ENCODE data around the gene CAMTA1.

Gene CAMTA1

DNA sequence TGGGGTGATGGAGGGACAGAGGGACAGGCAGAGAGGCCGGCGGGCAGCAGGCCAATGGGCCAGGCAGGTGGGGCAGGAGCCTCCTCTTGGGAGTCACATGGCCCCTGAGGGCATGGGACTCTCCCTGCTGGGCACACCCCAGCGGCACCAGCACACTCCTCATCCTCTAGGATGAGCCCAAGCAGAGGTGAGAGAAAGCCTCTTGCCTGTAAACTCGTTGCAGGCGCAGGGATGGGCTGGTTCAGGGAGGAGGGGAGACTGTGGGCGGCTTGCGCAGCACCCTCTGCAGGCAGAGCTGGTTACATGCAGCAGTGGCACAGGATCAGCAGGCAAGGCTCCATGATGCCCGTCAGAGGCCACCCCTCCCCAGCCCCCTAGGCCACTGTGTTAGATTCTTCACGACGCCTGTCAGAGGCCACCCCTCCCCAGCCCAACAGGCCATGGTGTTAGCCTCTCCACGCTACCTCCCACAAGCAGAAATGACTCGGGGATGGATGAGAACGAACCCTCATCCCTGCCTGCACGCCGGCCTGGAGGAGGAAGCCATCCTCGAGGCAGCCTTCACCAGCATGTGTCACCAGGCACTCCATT is 776.2 kb downstream of the CAMTA1 start:
- H3K4me3 ChIP-seq (ENCODE audit: low read depth, low read length) = no peak overlapping the region
- no peak for DNase-seq (ENCODE audit: low read depth)
- peak; percentile 55 for TF ChIP-seq CTCF (IDR thresholded peaks at IDR 0.05; ENCODE audit: low read depth, low read length, missing control alignments)

DNA sequence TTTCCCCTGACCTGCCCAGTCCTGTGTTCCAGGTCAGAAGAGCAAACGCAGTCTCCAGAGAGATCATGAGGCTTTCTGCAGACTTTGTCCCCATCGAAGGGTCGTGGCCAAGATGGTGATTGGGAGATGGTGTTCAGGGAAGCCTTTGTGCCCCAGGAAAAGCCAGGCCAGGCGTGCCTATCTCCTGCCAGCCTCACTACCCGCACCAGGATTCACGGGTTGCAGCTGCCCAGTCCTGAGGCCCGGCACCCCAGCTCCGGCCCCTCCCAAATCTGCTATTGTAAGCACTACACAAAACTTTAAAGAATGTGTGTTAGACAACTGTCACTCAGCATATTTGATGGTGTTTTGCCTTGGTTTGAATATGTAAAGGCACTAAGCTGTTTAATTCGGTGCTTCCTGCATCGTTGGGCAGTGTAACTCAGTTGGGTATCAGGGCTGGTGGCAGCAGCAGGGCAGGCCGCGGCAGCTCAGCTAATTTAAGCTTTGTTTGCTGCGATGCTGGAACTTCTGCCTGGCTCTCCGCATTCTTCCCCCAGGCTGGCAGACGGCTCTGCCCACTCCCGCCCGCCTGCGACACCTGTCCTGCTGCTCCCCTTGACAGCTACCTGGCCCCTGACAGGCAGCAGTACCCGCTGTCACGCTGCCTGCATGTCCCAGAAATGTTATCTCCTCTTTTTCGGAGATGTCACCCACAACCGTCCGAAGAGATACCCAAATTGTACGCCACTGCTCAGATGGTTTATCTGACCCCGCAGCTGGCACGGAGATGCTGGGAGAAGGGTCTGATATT is 776.9 kb downstream of the CAMTA1 start:
- no peak for TF ChIP-seq CTCF (IDR thresholded peaks at IDR 0.05; ENCODE audit: low read depth, low read length, missing control alignments)
- no peak for DNase-seq (ENCODE audit: low read depth)
- no peak overlapping the region for H3K4me3 ChIP-seq (ENCODE audit: low read depth, low read length)

DNA sequence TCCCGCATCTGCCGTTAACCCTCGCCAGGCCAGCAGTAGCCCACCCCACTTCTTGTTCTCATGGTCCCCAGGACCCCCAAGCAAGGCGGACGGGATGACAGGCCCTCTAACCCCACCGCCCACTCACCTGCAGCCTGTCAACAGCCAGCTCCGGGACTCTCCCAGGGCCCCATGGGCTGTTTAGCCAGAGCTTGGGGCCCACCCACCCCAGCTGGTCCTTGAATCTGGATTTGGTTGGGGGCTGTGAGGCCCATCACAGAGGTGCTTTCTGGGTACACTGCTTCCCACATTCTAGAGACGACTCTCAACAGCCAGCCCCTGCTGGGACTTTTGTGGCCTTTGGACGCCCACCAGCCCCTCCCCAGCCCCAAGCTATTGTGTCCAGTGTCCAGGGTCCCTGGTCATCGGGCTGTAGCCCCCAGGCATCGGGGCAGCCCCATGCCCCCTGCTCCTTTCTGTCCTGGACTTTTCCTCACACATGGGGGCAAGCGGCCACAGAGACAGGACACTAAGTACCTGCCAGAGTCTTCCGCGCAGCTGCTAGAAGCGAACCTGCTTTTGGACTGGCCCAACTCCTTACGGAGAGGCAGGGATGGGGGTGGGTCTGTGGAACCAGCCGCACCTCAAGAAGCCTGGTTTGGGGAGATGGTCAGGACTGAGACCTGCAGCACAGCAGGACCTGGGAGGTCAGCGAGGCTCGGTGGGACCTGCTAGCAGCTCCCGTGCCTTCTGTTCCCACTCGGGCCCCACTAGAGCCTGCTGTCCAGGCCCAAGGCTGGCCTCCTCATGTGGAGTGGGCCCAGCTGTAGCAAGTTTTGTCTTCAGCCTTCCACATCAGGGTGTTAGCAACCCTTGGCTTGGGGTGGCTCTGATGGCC is 777.7 kb downstream of the CAMTA1 start:
- no peak for DNase-seq (ENCODE audit: low read depth)
- TF ChIP-seq CTCF (IDR thresholded peaks at IDR 0.05; ENCODE audit: low read depth, low read length, missing control alignments) = no peak
- H3K4me3 ChIP-seq (ENCODE audit: low read depth, low read length) = no peak overlapping the region

- H3K4me3 ChIP-seq (ENCODE audit: low read depth, low read length) = no peak overlapping the region
- DNase-seq (ENCODE audit: low read depth) = no peak
- no peak for TF ChIP-seq CTCF (IDR thresholded peaks at IDR 0.05; ENCODE audit: low read depth, low read length, missing control alignments)
Measured at GRCh38 chr1:7564137-7564536, 778.9 kb downstream of the CAMTA1 start.

GRCh38 chr1:7565099-7565750 is 780.0 kb downstream of the CAMTA1 start:
- DNase-seq (ENCODE audit: low read depth) = no peak
- TF ChIP-seq CTCF (IDR thresholded peaks at IDR 0.05; ENCODE audit: low read depth, low read length, missing control alignments) = no peak
- no peak overlapping the region for H3K4me3 ChIP-seq (ENCODE audit: low read depth, low read length)

- no peak for DNase-seq (ENCODE audit: low read depth)
- no peak for TF ChIP-seq CTCF (IDR thresholded peaks at IDR 0.05; ENCODE audit: low read depth, low read length, missing control alignments)
- no peak overlapping the region for H3K4me3 ChIP-seq (ENCODE audit: low read depth, low read length)
Measured at GRCh38 chr1:7566417-7567375, 781.4 kb downstream of the CAMTA1 start.

All from GM12864 (cell line).